Measurements from ENCODE around the gene GBP7.

GRCh38 chr1:89191314-89191713 is 15.5 kb upstream of the GBP7 start:
- TF ChIP-seq, protein P1, sequence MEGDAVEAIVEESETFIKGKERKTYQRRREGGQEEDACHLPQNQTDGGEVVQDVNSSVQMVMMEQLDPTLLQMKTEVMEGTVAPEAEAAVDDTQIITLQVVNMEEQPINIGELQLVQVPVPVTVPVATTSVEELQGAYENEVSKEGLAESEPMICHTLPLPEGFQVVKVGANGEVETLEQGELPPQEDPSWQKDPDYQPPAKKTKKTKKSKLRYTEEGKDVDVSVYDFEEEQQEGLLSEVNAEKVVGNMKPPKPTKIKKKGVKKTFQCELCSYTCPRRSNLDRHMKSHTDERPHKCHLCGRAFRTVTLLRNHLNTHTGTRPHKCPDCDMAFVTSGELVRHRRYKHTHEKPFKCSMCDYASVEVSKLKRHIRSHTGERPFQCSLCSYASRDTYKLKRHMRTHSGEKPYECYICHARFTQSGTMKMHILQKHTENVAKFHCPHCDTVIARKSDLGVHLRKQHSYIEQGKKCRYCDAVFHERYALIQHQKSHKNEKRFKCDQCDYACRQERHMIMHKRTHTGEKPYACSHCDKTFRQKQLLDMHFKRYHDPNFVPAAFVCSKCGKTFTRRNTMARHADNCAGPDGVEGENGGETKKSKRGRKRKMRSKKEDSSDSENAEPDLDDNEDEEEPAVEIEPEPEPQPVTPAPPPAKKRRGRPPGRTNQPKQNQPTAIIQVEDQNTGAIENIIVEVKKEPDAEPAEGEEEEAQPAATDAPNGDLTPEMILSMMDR (IDR thresholded peaks at IDR 0.05) = no peak
- no peak for TF ChIP-seq POLR2A (IDR thresholded peaks at IDR 0.05)

All from transverse colon (tissue), 3 donors.